Mesendoderm (in vitro differentiated cells): ENCODE data around the gene EPHB2.
"Not testable (repeated sequence)": the region's sequence is repeated elsewhere in the genome, so short reads cannot be mapped to it uniquely, and the experiment has no call there.

ENCODE experiments used
- DNase-seq: peaks from one replicate; pipeline ENCODE4 v3.0.0; 2013
- H2AK5ac ChIP-seq: 2 replicates; pipeline ENCODE4 v1.6.1; 2013; ENCODE audit warnings: low read length, inconsistent platforms
- H2BK120ac ChIP-seq: 2 replicates; pipeline ENCODE4 v1.6.1; 2013; ENCODE audit warnings: low read depth, mild to moderate bottlenecking, low read length, moderate library complexity, mixed read lengths
- H2BK15ac ChIP-seq: replicated peaks from 2 replicates; pipeline ENCODE4 v1.6.1; 2013; ENCODE audit warnings: low read depth, mild to moderate bottlenecking, moderate library complexity
- H2BK5ac ChIP-seq: 2 replicates; pipeline ENCODE4 v1.6.1; 2013; ENCODE audit warnings: low read length, inconsistent platforms
- H3K18ac ChIP-seq: 2 replicates; pipeline ENCODE4 v1.6.1; 2013; ENCODE audit warnings: mild to moderate bottlenecking, low read length, mixed read lengths
- H3K23ac ChIP-seq: one replicate; pipeline ENCODE4 v1.6.1; 2013; ENCODE audit warnings: low read length
- H3K27ac ChIP-seq: 2 replicates; pipeline ENCODE4 v1.5.1; 2013; ENCODE audit warnings: low read depth, mild to moderate bottlenecking, inconsistent platforms, low read length, moderate library complexity
- H3K27me3 ChIP-seq: 2 replicates; pipeline ENCODE4 v1.6.1; 2013; ENCODE audit warnings: low read length, control low read depth, mild to moderate bottlenecking, inconsistent platforms; ENCODE audit not compliant: insufficient read depth, poor library complexity
- H3K36me3 ChIP-seq: 2 replicates; pipeline ENCODE4 v1.6.1; 2013; ENCODE audit warnings: low read length, inconsistent platforms; ENCODE audit not compliant: control insufficient read depth, insufficient read depth
- H3K4ac ChIP-seq: one replicate; pipeline ENCODE4 v1.6.1; 2013; ENCODE audit warnings: low read depth, mild to moderate bottlenecking, low read length, moderate library complexity
- H3K4me1 ChIP-seq: 2 replicates; pipeline ENCODE4 v1.6.1; 2013; ENCODE audit warnings: low read depth, low read length, inconsistent platforms; ENCODE audit not compliant: control insufficient read depth
- H3K4me2 ChIP-seq: 2 replicates; pipeline ENCODE4 v1.6.1; 2013; ENCODE audit warnings: low read length
- H3K4me3 ChIP-seq: 2 replicates; pipeline ENCODE4 v1.5.1; 2013; ENCODE audit warnings: mild to moderate bottlenecking, low read length
- H3K56ac ChIP-seq: one replicate; pipeline ENCODE4 v1.6.1; 2013; ENCODE audit warnings: low read length
- H3K79me1 ChIP-seq: 2 replicates; pipeline ENCODE4 v1.6.1; 2013; ENCODE audit warnings: low read length, inconsistent platforms
- H3K79me2 ChIP-seq: 2 replicates; pipeline ENCODE4 v1.6.1; 2013; ENCODE audit warnings: mild to moderate bottlenecking, low read length; ENCODE audit not compliant: control insufficient read depth, insufficient read depth
- H3K9ac ChIP-seq: 2 replicates; pipeline ENCODE4 v1.6.1; 2013; ENCODE audit warnings: low read length, inconsistent platforms
- H4K5ac ChIP-seq: one replicate; pipeline ENCODE4 v1.6.1; 2013; ENCODE audit warnings: low read length
- H4K8ac ChIP-seq: one replicate; pipeline ENCODE4 v1.6.1; 2013; ENCODE audit warnings: low read depth, mild to moderate bottlenecking, control low read depth, low read length, moderate library complexity
- WGBS: extraction: QIAGEN DNeasy Blood & Tissue Kit; methylation state at CpG from one replicate; pipeline ENCODE4 v1.1.7; 2013; ENCODE audit warnings: low lambda C conversion rate, missing lambda C conversion rate; ENCODE audit not compliant: insufficient coverage; ENCODE audit errors: extremely low coverage; 5-methylcytosine and 5-hydroxymethylcytosine counted together

EPHB2 gene

GRCh38 chr1:22676151-22676550 lies 34.5 kb upstream of the EPHB2 start:
- not testable (repeated sequence) for H3K4me3 ChIP-seq, H3K4me2 ChIP-seq, H2AK5ac ChIP-seq, H3K36me3 ChIP-seq, DNase-seq, H2BK15ac ChIP-seq, H3K27me3 ChIP-seq, H3K18ac ChIP-seq, H4K8ac ChIP-seq, H3K79me1 ChIP-seq, H4K5ac ChIP-seq, H2BK5ac ChIP-seq, H2BK120ac ChIP-seq, H3K9ac ChIP-seq, H3K23ac ChIP-seq, H3K56ac ChIP-seq, H3K27ac ChIP-seq, H3K4me1 ChIP-seq, H3K4ac ChIP-seq, H3K79me2 ChIP-seq
- no CpG with 5 or more reads among the region's 15 CpGs for WGBS

GRCh38 chr1:22676916-22677583 lies 33.6 kb upstream of the EPHB2 start:
- no CpG with 5 or more reads among the region's 37 CpGs for WGBS
- Histone ChIP-seq H3K27ac (no peak overlapping the region), H3K4me2 (no peak overlapping the region), H2AK5ac (no peak overlapping the region), H3K18ac (no peak overlapping the region), H3K23ac (no peak overlapping the region), H3K56ac (no peak overlapping the region), H3K9ac (no peak overlapping the region), H3K4me3 (no peak overlapping the region), H3K27me3 (no peaks in the 10 kb centered on the region), H3K79me2 (no peaks in the 10 kb centered on the region), H2BK5ac (no peak overlapping the region), H2BK15ac (no peak overlapping the region), H3K36me3 (no peaks in the 10 kb centered on the region), H2BK120ac (no peak overlapping the region), H3K4ac (no peak overlapping the region), H3K79me1 (no peaks in the 10 kb centered on the region), H4K5ac (no peak overlapping the region), H4K8ac (no peak overlapping the region), H3K4me1 (no peaks in the 10 kb centered on the region)
- DNase-seq: no peak

- Histone ChIP-seq H3K36me3 (no peaks in the 10 kb centered on the region), H4K8ac (no peak overlapping the region), H3K79me1 (no peaks in the 10 kb centered on the region), H2AK5ac (no peak overlapping the region), H3K4me1 (no peaks in the 10 kb centered on the region), H2BK5ac (no peak overlapping the region), H3K4me2 (no peak overlapping the region), H3K56ac (no peak overlapping the region), H3K4me3 (no peak overlapping the region), H3K4ac (no peak overlapping the region), H3K9ac (no peak overlapping the region), H3K27ac (no peak overlapping the region), H3K79me2 (no peaks in the 10 kb centered on the region), H4K5ac (no peak overlapping the region), H3K23ac (no peak overlapping the region), H2BK15ac (no peak overlapping the region), H2BK120ac (no peak overlapping the region), H3K18ac (no peak overlapping the region), H3K27me3 (no peaks in the 10 kb centered on the region)
- no peak for DNase-seq
- WGBS: 100% methylated on average over 2 of the region's 13 CpGs
These were observed 32.4 kb upstream of the EPHB2 start for GRCh38 chr1:22677931-22678896.

- Histone ChIP-seq H3K4ac (no peak overlapping the region), H2BK15ac (no peak overlapping the region), H4K5ac (no peak overlapping the region), H3K56ac (no peak overlapping the region), H3K4me2 (no peak overlapping the region), H3K4me1 (no peaks in the 10 kb centered on the region), H3K36me3 (no peaks in the 10 kb centered on the region), H3K23ac (no peak overlapping the region), H2AK5ac (no peak overlapping the region), H3K79me2 (no peaks in the 10 kb centered on the region), H2BK5ac (no peak overlapping the region), H2BK120ac (no peak overlapping the region), H4K8ac (no peak overlapping the region), H3K18ac (no peak overlapping the region), H3K9ac (no peak overlapping the region), H3K27me3 (no peaks in the 10 kb centered on the region), H3K4me3 (no peak overlapping the region), H3K27ac (no peak overlapping the region), H3K79me1 (no peaks in the 10 kb centered on the region)
- no CpG with 5 or more reads among the region's 9 CpGs for WGBS
- no peak for DNase-seq
These were observed 29.9 kb upstream of the EPHB2 start for GRCh38 chr1:22680726-22681125.

- WGBS: no CpG with 5 or more reads among the region's 15 CpGs
- Histone ChIP-seq H2BK15ac (no peak overlapping the region), H4K5ac (no peak overlapping the region), H2BK5ac (no peak overlapping the region), H3K4me2 (no peak overlapping the region), H2BK120ac (no peak overlapping the region), H3K79me2 (no peaks in the 10 kb centered on the region), H3K9ac (no peak overlapping the region), H3K27me3 (no peaks in the 10 kb centered on the region), H3K23ac (no peak overlapping the region), H2AK5ac (no peak overlapping the region), H3K56ac (no peak overlapping the region), H3K36me3 (no peaks in the 10 kb centered on the region), H3K4me1 (no peaks in the 10 kb centered on the region), H3K18ac (no peak overlapping the region), H4K8ac (no peak overlapping the region), H3K27ac (no peak overlapping the region), H3K4ac (no peak overlapping the region), H3K79me1 (no peaks in the 10 kb centered on the region), H3K4me3 (no peak overlapping the region)
- DNase-seq: no peak
These were observed 28.9 kb upstream of the EPHB2 start for GRCh38 chr1:22681556-22682276.
